SK-N-SH (cell line): Measurements from ENCODE around the gene HSPB7. TPM values are rescaled to one million over a fixed set of nuclear protein-coding genes. Genes with fewer than 3 reads are reported as not detected.

Source experiments
- CTCF ChIA-PET: fragments of 300-600, 350-600 bp; formaldehyde crosslinking; extraction: SDS; loops from one replicate; lab custom pipeline; 2021; lab: Yijun Ruan, JAX
- POLR2A ChIA-PET: fragments of 350-600 bp; sonication (Branson Sonifier 250); formaldehyde crosslinking; extraction: SDS; loops from one replicate; lab custom pipeline; 2020; ENCODE audit warnings: antibody characterized with exemption, inconsistent platforms; lab: Yijun Ruan, JAX
- DNase-seq: peaks from one replicate; pipeline ENCODE4 v3.0.0; 2012
- H2AFZ ChIP-seq: fragments of 200-600 bp; sonication (generic); 2 replicates; pipeline ENCODE4 v1.8.1; 2016; ENCODE audit warnings: antibody characterized with exemption, mild to moderate bottlenecking, low read depth
- H3F3A ChIP-seq: fragments of 200-600 bp; sonication (generic); replicated peaks from 2 replicates; pipeline ENCODE3; 2016; ENCODE audit warnings: antibody characterized with exemption, mild to moderate bottlenecking; ENCODE audit not compliant: insufficient read depth
- H3K27ac ChIP-seq, 2 experiments: fragments of 200-500 bp in 1 of 2; fragments of 200-600 bp in 1 of 2; sonication (Bioruptor generic) in 1 of 2; sonication (generic), shearing (Covaris generic) in 1 of 2; 2 replicates each; pipeline versions ENCODE4 v1.5.1 to v1.6.1; 2014 to 2016; ENCODE audit warnings: low read depth in 2 of 2, inconsistent platforms in 1 of 2, low read length in 1 of 2, mild to moderate bottlenecking in 1 of 2, mixed read lengths in 1 of 2
- H3K27me3 ChIP-seq: fragments of 200-600 bp; sonication (generic), shearing (Covaris generic); 2 replicates; pipeline ENCODE4 v1.6.1; 2016; ENCODE audit warnings: mixed run types; ENCODE audit not compliant: insufficient read depth
- H3K36me3 ChIP-seq, 2 experiments: fragments of 200-500 bp in 1 of 2; fragments of 200-600 bp in 1 of 2; sonication (Bioruptor generic) in 1 of 2; sonication (generic) in 1 of 2; replicated peaks in 1 of 2; 2 replicates each; pipeline versions ENCODE3 to v1.5.1; 2014 to 2016; ENCODE audit warnings: low read length in 1 of 2, mild to moderate bottlenecking in 1 of 2; ENCODE audit not compliant: insufficient read depth in 2 of 2, control insufficient read depth in 1 of 2
- H3K4me1 ChIP-seq, 2 experiments: fragments of 200-500 bp in 1 of 2; fragments of 200-600 bp in 1 of 2; sonication (Bioruptor generic) in 1 of 2; sonication (generic), shearing (Covaris generic) in 1 of 2; 2 replicates each; pipeline versions ENCODE4 v1.5.1 to v1.6.1; 2014 to 2016; ENCODE audit warnings: low read depth in 1 of 2, low read length in 1 of 2, mixed run types in 1 of 2; ENCODE audit not compliant: insufficient read depth in 2 of 2, control insufficient read depth in 1 of 2
- H3K4me2 ChIP-seq: fragments of 200-600 bp; sonication (generic), shearing (Covaris generic); 2 replicates; pipeline ENCODE4 v1.6.1; 2017; ENCODE audit warnings: mixed run types
- H3K4me3 ChIP-seq, 2 experiments: fragments of 200-500 bp in 1 of 2; fragments of 200-600 bp in 1 of 2; sonication (Bioruptor generic) in 1 of 2; sonication (generic), shearing (Covaris generic) in 1 of 2; 2 replicates each; pipeline versions ENCODE4 v1.5.1 to v1.8.1; 2014 to 2016; ENCODE audit warnings: low read depth in 2 of 2, inconsistent platforms in 1 of 2, low read length in 1 of 2, mild to moderate bottlenecking in 1 of 2, mixed read lengths in 1 of 2, moderate library complexity in 1 of 2
- H3K79me2 ChIP-seq: fragments of 200-600 bp; sonication (generic); 2 replicates; pipeline ENCODE4 v1.8.1; 2017; ENCODE audit warnings: mild to moderate bottlenecking; ENCODE audit not compliant: insufficient read depth
- H3K9ac ChIP-seq: fragments of 200-600 bp; sonication (generic); 2 replicates; pipeline ENCODE4 v1.6.1; 2017; ENCODE audit warnings: mixed run types
- H3K9me2 ChIP-seq: fragments of 200-600 bp; sonication (generic); 2 replicates; pipeline ENCODE4 v1.6.1; 2017; ENCODE audit warnings: mixed run types
- H3K9me3 ChIP-seq: fragments of 200-600 bp; sonication (generic); 2 replicates; pipeline ENCODE4 v1.6.1; 2017; ENCODE audit warnings: mixed run types, mild to moderate bottlenecking, moderate library complexity
- H4K20me1 ChIP-seq: fragments of 200-600 bp; sonication (generic); 2 replicates; pipeline ENCODE4 v1.6.1; 2017; ENCODE audit warnings: mild to moderate bottlenecking, mixed run types; ENCODE audit not compliant: insufficient read depth
- CTCF ChIP-seq: fragments of 200-600 bp; sonication (generic); IDR thresholded peaks from 2 replicates; pipeline ENCODE4 v1.6.1; 2017; ENCODE audit warnings: antibody characterized with exemption, mild to moderate bottlenecking, moderate library complexity
- EZH2phosphoT487 ChIP-seq: fragments of 200-600 bp; sonication (generic); IDR thresholded peaks from 2 replicates; pipeline ENCODE4 v1.6.1; 2017; ENCODE audit warnings: low read depth, mixed run types, mild to moderate bottlenecking, antibody characterized with exemption, moderate library complexity, borderline replicate concordance
- FOXJ3 ChIP-seq: sonication (generic); formaldehyde crosslinking; IDR thresholded peaks from 2 replicates; pipeline ENCODE4 v1.5.1; 2020; ENCODE audit warnings: mild to moderate bottlenecking, missing genetic modification reagents
- FOXM1 ChIP-seq: IDR thresholded peaks from 2 replicates; pipeline ENCODE4 v1.4.0; 2012; ENCODE audit warnings: low read depth, mild to moderate bottlenecking
- GABPA ChIP-seq: IDR thresholded peaks from 2 replicates; pipeline ENCODE4 v1.4.0; 2012; ENCODE audit warnings: low read depth, mild to moderate bottlenecking
- JUND ChIP-seq: IDR thresholded peaks from 2 replicates; pipeline ENCODE4 v1.4.0; 2012
- MAX ChIP-seq: IDR thresholded peaks from 2 replicates; pipeline ENCODE4 v1.4.0; 2012; ENCODE audit warnings: low read depth
- MEF2A ChIP-seq: IDR thresholded peaks from 2 replicates; pipeline ENCODE4 v1.4.0; 2012; ENCODE audit warnings: low read depth, borderline replicate concordance
- NRF1 ChIP-seq: IDR thresholded peaks from 2 replicates; pipeline ENCODE4 v1.6.1; 2012; ENCODE audit warnings: low read depth, mild to moderate bottlenecking, low read length
- POLR2AphosphoS5 ChIP-seq: IDR thresholded peaks from 2 replicates; pipeline ENCODE4 v1.6.1; 2012; ENCODE audit warnings: low read depth, low read length
- RCOR1 ChIP-seq: fragments of 150-350 bp; IDR thresholded peaks from 2 replicates; pipeline ENCODE4 v1.6.1; 2017; ENCODE audit warnings: antibody characterized with exemption, low read length
- RFX5 ChIP-seq: IDR thresholded peaks from 2 replicates; pipeline ENCODE4 v1.6.1; 2012; ENCODE audit warnings: mild to moderate bottlenecking, improper control_type of control experiment, low read length
- TAF1 ChIP-seq: IDR thresholded peaks from 2 replicates; pipeline ENCODE4 v1.6.1; 2012; ENCODE audit warnings: low read depth, mild to moderate bottlenecking, low read length, moderate library complexity, borderline replicate concordance
- WGBS: methylation state at CpG from one replicate; pipeline ENCODE4 v1.1.6; 2017; ENCODE audit warnings: low lambda C conversion rate; 5-methylcytosine and 5-hydroxymethylcytosine counted together
- polyA plus RNA-seq, 3 experiments: library from polyadenylated mRNA; depleted of rRNA; stranded (reverse); fragments of >200 nt; gene quantifications; 2 replicates each; pipeline ENCODE4 v1.2.3, GENCODE V29; 2012
- TF ChIP-seq, protein P1 (sequence below): IDR thresholded peaks from 2 replicates; pipeline ENCODE4; 2012
- TF ChIP-seq, protein P2 (sequence below): IDR thresholded peaks from 2 replicates; pipeline ENCODE4 v1.4.0; 2012; ENCODE audit warnings: low read depth, borderline replicate concordance

HSPB7 gene
- polyA plus RNA-seq, 1 of the 3 experiments (the other 2 are of a cell fraction), result 0.05 TPM

- TF ChIP-seq MAX (no peak), EZH2phosphoT487 (no peak), FOXM1 (no peak), POLR2AphosphoS5 (no peak)
Observed at GRCh38 chr1:16066245-16066644, 48.4 kb upstream of the HSPB7 start (continued).

- ChIA-PET POLR2A (no interaction called here), CTCF (interaction anchor here (1.9 to 5.0 kb wide), 5 partner anchors 7 to 33 kb away, joined by 6 to 24 read pairs (median 11); partner anchors contain the start of gene FAM131C)
- Histone ChIP-seq H3K79me2 (no peaks in the 10 kb centered on the region), H3K9me2 (no peaks in the 10 kb centered on the region), H4K20me1 (no peaks in the 10 kb centered on the region), H3K4me2 (no peak overlapping the region), H3K27me3 (no peaks in the 10 kb centered on the region), H3F3A (peaks cover 3% of the 10 kb centered on the region), H3K27ac (no peak overlapping the region), H3K4me1 (peaks cover 0 to 4% of the 10 kb centered on the region in 2 experiments; a peak in 1 of 4 replicates), H3K9me3 (no peaks in the 10 kb centered on the region), H3K36me3 (no peaks in the 10 kb centered on the region), H3K9ac (no peak overlapping the region), H3K4me3 (no peak overlapping the region), H2AFZ (no peak overlapping the region)
- no peak for TF ChIP-seq EZH2phosphoT487
- TF ChIP-seq MEF2A, result no peak
- TF ChIP-seq TAF1, result no peak
- TF ChIP-seq RFX5, result no peak
- TF ChIP-seq JUND, result no peak
- no peak for TF ChIP-seq CTCF
- TF ChIP-seq FOXJ3 (CRISPR knock-in tag), result no peak
- no peak for TF ChIP-seq GABPA
- TF ChIP-seq, protein P1, sequence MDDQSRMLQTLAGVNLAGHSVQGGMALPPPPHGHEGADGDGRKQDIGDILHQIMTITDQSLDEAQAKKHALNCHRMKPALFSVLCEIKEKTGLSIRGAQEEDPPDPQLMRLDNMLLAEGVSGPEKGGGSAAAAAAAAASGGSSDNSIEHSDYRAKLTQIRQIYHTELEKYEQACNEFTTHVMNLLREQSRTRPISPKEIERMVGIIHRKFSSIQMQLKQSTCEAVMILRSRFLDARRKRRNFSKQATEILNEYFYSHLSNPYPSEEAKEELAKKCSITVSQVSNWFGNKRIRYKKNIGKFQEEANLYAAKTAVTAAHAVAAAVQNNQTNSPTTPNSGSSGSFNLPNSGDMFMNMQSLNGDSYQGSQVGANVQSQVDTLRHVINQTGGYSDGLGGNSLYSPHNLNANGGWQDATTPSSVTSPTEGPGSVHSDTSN, result no peak
- no peak for TF ChIP-seq RCOR1
- TF ChIP-seq NRF1, result no peak
- TF ChIP-seq, protein P2, sequence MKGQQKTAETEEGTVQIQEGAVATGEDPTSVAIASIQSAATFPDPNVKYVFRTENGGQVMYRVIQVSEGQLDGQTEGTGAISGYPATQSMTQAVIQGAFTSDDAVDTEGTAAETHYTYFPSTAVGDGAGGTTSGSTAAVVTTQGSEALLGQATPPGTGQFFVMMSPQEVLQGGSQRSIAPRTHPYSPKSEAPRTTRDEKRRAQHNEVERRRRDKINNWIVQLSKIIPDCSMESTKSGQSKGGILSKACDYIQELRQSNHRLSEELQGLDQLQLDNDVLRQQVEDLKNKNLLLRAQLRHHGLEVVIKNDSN, result no peak
- WGBS, result 83% methylated on average over 8 of the region's 8 CpGs
- no peak for DNase-seq
Observed at GRCh38 chr1:16065269-16065576, 47.4 kb upstream of the HSPB7 start.
